ENCODE results near the gene FXN.

FXN gene

DNA sequence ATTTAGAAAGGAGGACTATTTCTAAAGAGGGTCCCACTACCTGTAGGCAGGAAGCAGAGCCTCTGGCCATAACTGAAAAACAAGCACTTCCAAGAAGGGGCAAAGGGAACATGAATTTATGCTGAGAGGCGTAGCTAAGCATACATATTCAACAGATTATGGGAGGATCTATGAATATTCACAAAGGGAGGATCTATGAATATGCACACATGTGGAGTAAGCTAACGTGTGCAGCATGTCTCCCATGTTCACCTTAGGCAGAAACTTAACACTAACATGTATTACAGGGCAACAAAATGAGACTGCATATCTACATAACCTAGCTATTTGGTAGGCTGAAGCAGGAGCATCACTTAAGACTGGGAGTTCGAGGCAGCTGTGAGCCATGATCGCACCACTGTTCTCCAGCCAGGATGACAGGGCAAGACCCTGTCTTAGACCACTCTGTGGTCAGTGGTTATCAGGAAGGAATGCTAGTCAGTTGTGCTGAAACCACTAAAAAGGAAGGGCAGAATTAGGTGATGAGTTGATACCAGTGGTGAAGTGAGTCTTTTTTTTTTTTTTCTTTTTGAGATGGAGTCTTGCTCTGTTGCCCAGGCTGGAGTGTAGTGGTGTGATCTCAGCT lies 20.8 kb downstream of the FXN start:
- H3K27me3 ChIP-seq (ENCODE audit: insufficient read depth, low read length) = no peaks in the 10 kb centered on the region
- no peak overlapping the region for H2AFZ ChIP-seq (ENCODE audit: low read length)
- H3K79me2 ChIP-seq (ENCODE audit: insufficient read depth, low read length) = no peaks in the 10 kb centered on the region
- no peak overlapping the region for H3K4me3 ChIP-seq (ENCODE audit: low read depth, low read length, poor library complexity, severe bottlenecking)
- H4K20me1 ChIP-seq (ENCODE audit: insufficient read depth, low read length) = no peaks in the 10 kb centered on the region
- no peak overlapping the region for H3K9ac ChIP-seq (ENCODE audit: low read length)
- H3K27ac ChIP-seq (ENCODE audit: low read depth, low read length, poor library complexity, severe bottlenecking) = no peak overlapping the region
- TF ChIP-seq, protein P1, sequence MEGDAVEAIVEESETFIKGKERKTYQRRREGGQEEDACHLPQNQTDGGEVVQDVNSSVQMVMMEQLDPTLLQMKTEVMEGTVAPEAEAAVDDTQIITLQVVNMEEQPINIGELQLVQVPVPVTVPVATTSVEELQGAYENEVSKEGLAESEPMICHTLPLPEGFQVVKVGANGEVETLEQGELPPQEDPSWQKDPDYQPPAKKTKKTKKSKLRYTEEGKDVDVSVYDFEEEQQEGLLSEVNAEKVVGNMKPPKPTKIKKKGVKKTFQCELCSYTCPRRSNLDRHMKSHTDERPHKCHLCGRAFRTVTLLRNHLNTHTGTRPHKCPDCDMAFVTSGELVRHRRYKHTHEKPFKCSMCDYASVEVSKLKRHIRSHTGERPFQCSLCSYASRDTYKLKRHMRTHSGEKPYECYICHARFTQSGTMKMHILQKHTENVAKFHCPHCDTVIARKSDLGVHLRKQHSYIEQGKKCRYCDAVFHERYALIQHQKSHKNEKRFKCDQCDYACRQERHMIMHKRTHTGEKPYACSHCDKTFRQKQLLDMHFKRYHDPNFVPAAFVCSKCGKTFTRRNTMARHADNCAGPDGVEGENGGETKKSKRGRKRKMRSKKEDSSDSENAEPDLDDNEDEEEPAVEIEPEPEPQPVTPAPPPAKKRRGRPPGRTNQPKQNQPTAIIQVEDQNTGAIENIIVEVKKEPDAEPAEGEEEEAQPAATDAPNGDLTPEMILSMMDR (IDR thresholded peaks at IDR 0.05; ENCODE audit: low read length) = no peak
- TF ChIP-seq EZH2 (IDR thresholded peaks at IDR 0.05; ENCODE audit: borderline replicate concordance, low read length) = no peak
- H3K9me2 ChIP-seq (ENCODE audit: low read depth, low read length) = no peaks in the 10 kb centered on the region
- H3K9me3 ChIP-seq (ENCODE audit: low read length) = no peaks in the 10 kb centered on the region
- H3K36me3 ChIP-seq (ENCODE audit: insufficient read depth, low read length) = peaks cover 30% of the 10 kb centered on the region
- H3K4me2 ChIP-seq (ENCODE audit: low read length) = no peak overlapping the region
- H3K4me1 ChIP-seq (ENCODE audit: insufficient read depth, low read length, severe bottlenecking) = no peaks in the 10 kb centered on the region
- no peaks in the 10 kb centered on the region for H3F3A ChIP-seq (ENCODE audit: insufficient read depth, low read length)

DNA sequence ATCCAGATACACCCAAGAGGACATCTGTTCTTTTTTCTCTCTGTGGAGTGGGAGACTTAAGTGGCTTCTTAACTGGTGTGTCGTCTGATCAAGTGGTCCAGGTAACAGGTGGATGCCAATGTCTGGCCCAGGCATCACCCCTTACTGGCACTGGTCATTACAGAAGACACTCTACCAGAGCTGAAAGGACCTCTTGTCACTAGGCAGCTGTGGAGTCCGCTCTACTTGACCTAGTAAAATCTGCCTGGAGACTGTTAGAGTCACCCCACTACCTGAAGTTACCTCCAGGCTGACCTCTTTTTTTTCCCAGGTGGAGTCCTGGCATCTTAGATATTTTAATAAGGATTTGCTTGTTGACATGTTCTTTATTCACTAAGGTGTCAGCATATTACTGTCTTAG lies 22.5 kb downstream of the FXN start:
- H4K20me1 ChIP-seq (ENCODE audit: insufficient read depth, low read length) = no peaks in the 10 kb centered on the region
- no peak overlapping the region for H3K9ac ChIP-seq (ENCODE audit: low read length)
- TF ChIP-seq EZH2 (IDR thresholded peaks at IDR 0.05; ENCODE audit: borderline replicate concordance, low read length) = no peak
- TF ChIP-seq, protein P1 (IDR thresholded peaks at IDR 0.05; ENCODE audit: low read length) = no peak
- no peaks in the 10 kb centered on the region for H3F3A ChIP-seq (ENCODE audit: insufficient read depth, low read length)
- no peak overlapping the region for H3K4me3 ChIP-seq (ENCODE audit: low read depth, low read length, poor library complexity, severe bottlenecking)
- H3K9me3 ChIP-seq (ENCODE audit: low read length) = no peaks in the 10 kb centered on the region
- H2AFZ ChIP-seq (ENCODE audit: low read length) = no peak overlapping the region
- H3K27me3 ChIP-seq (ENCODE audit: insufficient read depth, low read length) = no peaks in the 10 kb centered on the region
- no peaks in the 10 kb centered on the region for H3K79me2 ChIP-seq (ENCODE audit: insufficient read depth, low read length)
- H3K36me3 ChIP-seq (ENCODE audit: insufficient read depth, low read length) = peaks cover 34% of the 10 kb centered on the region; the same call in 1 of the 2 replicates
- H3K4me2 ChIP-seq (ENCODE audit: low read length) = no peak overlapping the region
- H3K9me2 ChIP-seq (ENCODE audit: low read depth, low read length) = no peaks in the 10 kb centered on the region
- H3K27ac ChIP-seq (ENCODE audit: low read depth, low read length, poor library complexity, severe bottlenecking) = no peak overlapping the region
- H3K4me1 ChIP-seq (ENCODE audit: insufficient read depth, low read length, severe bottlenecking) = no peaks in the 10 kb centered on the region

DNA sequence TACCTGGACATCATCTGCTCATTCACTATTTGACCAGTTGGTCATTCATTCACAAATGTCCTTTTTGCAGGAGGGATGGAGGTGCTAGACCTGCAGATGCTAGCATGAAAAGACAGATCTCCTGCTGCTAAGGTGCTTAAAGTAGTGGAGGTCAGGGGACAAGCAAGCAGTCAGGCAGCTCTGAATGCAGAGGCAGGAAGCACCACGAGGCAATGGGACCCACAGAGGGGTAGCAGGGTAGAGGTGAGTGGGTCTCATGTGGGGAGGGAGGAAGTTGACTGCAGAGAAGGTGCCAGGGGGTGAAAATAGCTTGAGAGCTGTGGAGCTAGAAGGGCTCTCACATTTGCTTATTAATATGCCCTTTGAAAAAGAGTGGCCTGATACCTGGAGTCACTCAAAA lies 25.2 kb downstream of the FXN start:
- Histone ChIP-seq H3K27me3 (ENCODE audit: insufficient read depth, low read length) (no peaks in the 10 kb centered on the region), H3K79me2 (ENCODE audit: insufficient read depth, low read length) (no peaks in the 10 kb centered on the region), H3K36me3 (ENCODE audit: insufficient read depth, low read length) (peaks cover 50% of the 10 kb centered on the region; the same call in 1 of the 2 replicates), H2AFZ (ENCODE audit: low read length) (no peak overlapping the region), H3F3A (ENCODE audit: insufficient read depth, low read length) (no peaks in the 10 kb centered on the region), H4K20me1 (ENCODE audit: insufficient read depth, low read length) (no peaks in the 10 kb centered on the region), H3K9me2 (ENCODE audit: low read depth, low read length) (no peaks in the 10 kb centered on the region), H3K9ac (ENCODE audit: low read length) (no peak overlapping the region), H3K4me3 (ENCODE audit: low read depth, low read length, poor library complexity, severe bottlenecking) (no peak overlapping the region), H3K9me3 (ENCODE audit: low read length) (no peaks in the 10 kb centered on the region), H3K4me1 (ENCODE audit: insufficient read depth, low read length, severe bottlenecking) (peaks cover 4% of the 10 kb centered on the region), H3K4me2 (ENCODE audit: low read length) (no peak overlapping the region), H3K27ac (ENCODE audit: low read depth, low read length, poor library complexity, severe bottlenecking) (no peak overlapping the region)
- TF ChIP-seq, protein P1 (IDR thresholded peaks at IDR 0.05; ENCODE audit: low read length) = no peak
- TF ChIP-seq EZH2 (IDR thresholded peaks at IDR 0.05; ENCODE audit: borderline replicate concordance, low read length) = no peak
